ENCODE measurements around the gene SH2D6.

SH2D6 gene

GRCh38 chr2:85468096-85468703, 49.7 kb downstream of the SH2D6 start:
- Histone ChIP-seq H3K9me3 (ENCODE audit: insufficient read depth, low read depth, low read length) (peaks cover 1% of the 10 kb centered on the region), H3K4me2 (ENCODE audit: low read length) (no peak overlapping the region), H3K79me1 (ENCODE audit: low read length) (no peaks in the 10 kb centered on the region), H3K4me3 (ENCODE audit: low read depth, low read length) (no peak overlapping the region), H4K91ac (ENCODE audit: low read depth, low read length) (no peak overlapping the region), H3K23ac (ENCODE audit: low read length) (no peak overlapping the region), H3K18ac (ENCODE audit: low read length) (no peak overlapping the region), H3K4me1 (ENCODE audit: control insufficient read depth in 1 of 2, insufficient read depth in 2 of 2, low read length in 2 of 2) (no peaks in the 10 kb centered on the region), H4K12ac (ENCODE audit: low read depth, low read length) (no peak overlapping the region), H2BK5ac (ENCODE audit: low read depth, low read length, poor library complexity) (no peak overlapping the region), H3K14ac (ENCODE audit: low read length) (no peak overlapping the region), H4K8ac (ENCODE audit: low read depth, low read length) (no peak overlapping the region), H2AFZ (ENCODE audit: insufficient read depth, low read length, poor library complexity) (no peak overlapping the region), H3K79me2 (ENCODE audit: control insufficient read depth, insufficient read depth, low read length, poor library complexity) (no peaks in the 10 kb centered on the region), H3K36me3 (ENCODE audit: control insufficient read depth in 1 of 2, insufficient read depth in 2 of 2, low read length in 2 of 2) (no peaks in the 10 kb centered on the region), H3K9ac (ENCODE audit: low read length) (no peak overlapping the region), H2AK5ac (ENCODE audit: low read length) (no peak overlapping the region), H3K27ac (ENCODE audit: low read depth, low read length) (no peak overlapping the region), H3K27me3 (ENCODE audit: insufficient read depth, low read length) (no peaks in the 10 kb centered on the region), H2BK12ac (ENCODE audit: low read length) (no peak overlapping the region), H3K4ac (ENCODE audit: low read depth, low read length) (no peak overlapping the region), H2BK120ac (ENCODE audit: insufficient read depth, low read length, poor library complexity) (no peak overlapping the region)
- WGBS (ENCODE audit: extremely low coverage, insufficient coverage, insufficient read length), result no CpG with 5 or more reads among the region's 8 CpGs
- no peak for DNase-seq

- DNase-seq, result peak; percentile 85 to 92
- Histone ChIP-seq H2BK120ac (ENCODE audit: insufficient read depth, low read length, poor library complexity) (no peak overlapping the region), H3K9me3 (ENCODE audit: insufficient read depth, low read depth, low read length) (peaks cover 1% of the 10 kb centered on the region), H4K8ac (ENCODE audit: low read depth, low read length) (no peak overlapping the region), H3K27ac (ENCODE audit: low read depth, low read length) (no peak overlapping the region), H3K27me3 (ENCODE audit: insufficient read depth, low read length) (no peaks in the 10 kb centered on the region), H3K18ac (ENCODE audit: low read length) (no peak overlapping the region), H4K91ac (ENCODE audit: low read depth, low read length) (no peak overlapping the region), H2AK5ac (ENCODE audit: low read length) (no peak overlapping the region), H3K9ac (ENCODE audit: low read length) (no peak overlapping the region), H4K12ac (ENCODE audit: low read depth, low read length) (no peak overlapping the region), H3K4me1 (ENCODE audit: control insufficient read depth in 1 of 2, insufficient read depth in 2 of 2, low read length in 2 of 2) (no peaks in the 10 kb centered on the region), H3K36me3 (ENCODE audit: control insufficient read depth in 1 of 2, insufficient read depth in 2 of 2, low read length in 2 of 2) (no peaks in the 10 kb centered on the region), H3K4ac (ENCODE audit: low read depth, low read length) (no peak overlapping the region), H2BK5ac (ENCODE audit: low read depth, low read length, poor library complexity) (no peak overlapping the region), H3K4me3 (ENCODE audit: low read depth, low read length) (no peak overlapping the region), H3K79me2 (ENCODE audit: control insufficient read depth, insufficient read depth, low read length, poor library complexity) (no peaks in the 10 kb centered on the region), H3K4me2 (ENCODE audit: low read length) (no peak overlapping the region), H3K79me1 (ENCODE audit: low read length) (no peaks in the 10 kb centered on the region), H2AFZ (ENCODE audit: insufficient read depth, low read length, poor library complexity) (no peak overlapping the region), H2BK12ac (ENCODE audit: low read length) (no peak overlapping the region), H3K23ac (ENCODE audit: low read length) (no peak overlapping the region), H3K14ac (ENCODE audit: low read length) (no peak overlapping the region)
- no CpG with 5 or more reads among the region's 12 CpGs for WGBS (ENCODE audit: extremely low coverage, insufficient coverage, insufficient read length)
These were observed 50.3 kb downstream of the SH2D6 start for GRCh38 chr2:85468704-85469349.

- H2BK5ac ChIP-seq (ENCODE audit: low read depth, low read length, poor library complexity), result no peak overlapping the region
- no peaks in the 10 kb centered on the region for H3K79me1 ChIP-seq (ENCODE audit: low read length)
- WGBS (ENCODE audit: extremely low coverage, insufficient coverage, insufficient read length), result no CpG with 5 or more reads among the region's 11 CpGs
- no peak overlapping the region for H2AFZ ChIP-seq (ENCODE audit: insufficient read depth, low read length, poor library complexity)
- no peak overlapping the region for H3K9ac ChIP-seq (ENCODE audit: low read length)
- no peak overlapping the region for H3K27ac ChIP-seq (ENCODE audit: low read depth, low read length)
- no peaks in the 10 kb centered on the region for H3K4me1 ChIP-seq (ENCODE audit: control insufficient read depth in 1 of 2, insufficient read depth in 2 of 2, low read length in 2 of 2)
- H4K12ac ChIP-seq (ENCODE audit: low read depth, low read length), result no peak overlapping the region
- H3K18ac ChIP-seq (ENCODE audit: low read length), result no peak overlapping the region
- H3K36me3 ChIP-seq (ENCODE audit: control insufficient read depth in 1 of 2, insufficient read depth in 2 of 2, low read length in 2 of 2), result no peaks in the 10 kb centered on the region
- H3K9me3 ChIP-seq (ENCODE audit: insufficient read depth, low read depth, low read length), result peaks cover 1% of the 10 kb centered on the region
- H2AK5ac ChIP-seq (ENCODE audit: low read length), result no peak overlapping the region
- H4K91ac ChIP-seq (ENCODE audit: low read depth, low read length), result no peak overlapping the region
- H3K14ac ChIP-seq (ENCODE audit: low read length), result no peak overlapping the region
- no peak overlapping the region for H3K4me3 ChIP-seq (ENCODE audit: low read depth, low read length)
- H4K8ac ChIP-seq (ENCODE audit: low read depth, low read length), result no peak overlapping the region
- no peaks in the 10 kb centered on the region for H3K79me2 ChIP-seq (ENCODE audit: control insufficient read depth, insufficient read depth, low read length, poor library complexity)
- no peak overlapping the region for H3K4ac ChIP-seq (ENCODE audit: low read depth, low read length)
- H2BK12ac ChIP-seq (ENCODE audit: low read length), result no peak overlapping the region
- DNase-seq, result peak; percentile 5 to 57
- H2BK120ac ChIP-seq (ENCODE audit: insufficient read depth, low read length, poor library complexity), result no peak overlapping the region
- H3K27me3 ChIP-seq (ENCODE audit: insufficient read depth, low read length), result no peaks in the 10 kb centered on the region
- no peak overlapping the region for H3K4me2 ChIP-seq (ENCODE audit: low read length)
- no peak overlapping the region for H3K23ac ChIP-seq (ENCODE audit: low read length)
These were observed 52.6 kb downstream of the SH2D6 start for GRCh38 chr2:85470850-85471800.

GRCh38 chr2:85472261-85472660, 53.7 kb downstream of the SH2D6 start:
- Histone ChIP-seq H2AFZ (ENCODE audit: insufficient read depth, low read length, poor library complexity) (no peak overlapping the region), H3K27me3 (ENCODE audit: insufficient read depth, low read length) (no peaks in the 10 kb centered on the region), H4K91ac (ENCODE audit: low read depth, low read length) (no peak overlapping the region), H2BK5ac (ENCODE audit: low read depth, low read length, poor library complexity) (no peak overlapping the region), H3K79me1 (ENCODE audit: low read length) (no peaks in the 10 kb centered on the region), H3K9me3 (ENCODE audit: insufficient read depth, low read depth, low read length) (peaks cover 1% of the 10 kb centered on the region), H3K36me3 (ENCODE audit: control insufficient read depth in 1 of 2, insufficient read depth in 2 of 2, low read length in 2 of 2) (no peaks in the 10 kb centered on the region), H3K79me2 (ENCODE audit: control insufficient read depth, insufficient read depth, low read length, poor library complexity) (no peaks in the 10 kb centered on the region), H3K9ac (ENCODE audit: low read length) (no peak overlapping the region), H2AK5ac (ENCODE audit: low read length) (no peak overlapping the region), H2BK120ac (ENCODE audit: insufficient read depth, low read length, poor library complexity) (no peak overlapping the region), H3K27ac (ENCODE audit: low read depth, low read length) (no peak overlapping the region), H4K12ac (ENCODE audit: low read depth, low read length) (no peak overlapping the region), H3K4ac (ENCODE audit: low read depth, low read length) (no peak overlapping the region), H2BK12ac (ENCODE audit: low read length) (no peak overlapping the region), H3K14ac (ENCODE audit: low read length) (no peak overlapping the region), H4K8ac (ENCODE audit: low read depth, low read length) (no peak overlapping the region), H3K4me3 (ENCODE audit: low read depth, low read length) (no peak overlapping the region), H3K18ac (ENCODE audit: low read length) (no peak overlapping the region), H3K4me2 (ENCODE audit: low read length) (no peak overlapping the region), H3K4me1 (ENCODE audit: control insufficient read depth in 1 of 2, insufficient read depth in 2 of 2, low read length in 2 of 2) (no peaks in the 10 kb centered on the region), H3K23ac (ENCODE audit: low read length) (no peak overlapping the region)
- WGBS (ENCODE audit: extremely low coverage, insufficient coverage, insufficient read length), result no CpG with 5 or more reads among the region's 4 CpGs
- no peak for DNase-seq
